HG03521 (cell line): ENCODE results near the gene ACOX1.

Experiments
- ATAC-seq: cut with Tn5 transposase; IDR thresholded peaks from one replicate; pipeline ENCODE4 v1.9.1; 2021; ENCODE audit warnings: mild to moderate bottlenecking, moderate library complexity; ENCODE audit not compliant: unreplicated experiment

ACOX1 gene

GRCh38 chr17:76008630-76009425 lies 29.9 kb upstream of the ACOX1 start:
- ATAC-seq: no peak

- no peak for ATAC-seq
Observed at GRCh38 chr17:76008208-76008607, 29.2 kb upstream of the ACOX1 start.

- ATAC-seq: no peak
Observed at GRCh38 chr17:76007850-76008165, 28.8 kb upstream of the ACOX1 start.

GRCh38 chr17:76007131-76007849 lies 28.3 kb upstream of the ACOX1 start:
- no peak for ATAC-seq

GRCh38 chr17:76005263-76006149 lies 26.5 kb upstream of the ACOX1 start:
- ATAC-seq: no peak

- no peak for ATAC-seq
Observed at GRCh38 chr17:76004750-76005262, 25.8 kb upstream of the ACOX1 start.

GRCh38 chr17:76003915-76004314 lies 24.9 kb upstream of the ACOX1 start:
- no peak for ATAC-seq

GRCh38 chr17:76002100-76002499 lies 23.1 kb upstream of the ACOX1 start:
- ATAC-seq: no peak

- no peak for ATAC-seq
Observed at GRCh38 chr17:76000755-76001521, 22.0 kb upstream of the ACOX1 start, which contains the start of gene CDK3. TSS of gene CDK3 (plus strand) at chr17:76000855. CDS start at chr17:76001426, 571 bp downstream.

GRCh38 chr17:76000016-76000754 lies 21.2 kb upstream of the ACOX1 start:
- no peak for ATAC-seq

GRCh38 chr17:75998327-75998795 lies 19.4 kb upstream of the ACOX1 start:
- ATAC-seq: no peak

- no peak for ATAC-seq
Observed at GRCh38 chr17:75996665-75997590, 18.0 kb upstream of the ACOX1 start.

GRCh38 chr17:75995385-75995925 lies 16.5 kb upstream of the ACOX1 start:
- ATAC-seq: no peak

GRCh38 chr17:75994802-75995370 lies 15.9 kb upstream of the ACOX1 start:
- no peak for ATAC-seq

GRCh38 chr17:75991396-75991795 lies 12.4 kb upstream of the ACOX1 start:
- ATAC-seq: no peak

GRCh38 chr17:75987041-75987440 lies 8.1 kb upstream of the ACOX1 start:
- ATAC-seq: no peak

GRCh38 chr17:75985986-75986385 lies 7.0 kb upstream of the ACOX1 start:
- no peak for ATAC-seq
